GM10266 (cell line): ENCODE data around the gene AGTRAP.
A peak's percentile ranks its signal among the peaks of the same experiment; 100 is the strongest.

Experiments
- DNase-seq: peaks from one replicate; pipeline ENCODE4 v3.0.0; 2012; ENCODE audit errors: extremely low spot score
- CTCF ChIP-seq: IDR thresholded peaks from 2 replicates; pipeline ENCODE4 v1.5.1; 2012; ENCODE audit warnings: mild to moderate bottlenecking, low read depth; ENCODE audit not compliant: control insufficient read depth, insufficient read depth; ENCODE audit errors: missing control alignments

The AGTRAP gene

DNA sequence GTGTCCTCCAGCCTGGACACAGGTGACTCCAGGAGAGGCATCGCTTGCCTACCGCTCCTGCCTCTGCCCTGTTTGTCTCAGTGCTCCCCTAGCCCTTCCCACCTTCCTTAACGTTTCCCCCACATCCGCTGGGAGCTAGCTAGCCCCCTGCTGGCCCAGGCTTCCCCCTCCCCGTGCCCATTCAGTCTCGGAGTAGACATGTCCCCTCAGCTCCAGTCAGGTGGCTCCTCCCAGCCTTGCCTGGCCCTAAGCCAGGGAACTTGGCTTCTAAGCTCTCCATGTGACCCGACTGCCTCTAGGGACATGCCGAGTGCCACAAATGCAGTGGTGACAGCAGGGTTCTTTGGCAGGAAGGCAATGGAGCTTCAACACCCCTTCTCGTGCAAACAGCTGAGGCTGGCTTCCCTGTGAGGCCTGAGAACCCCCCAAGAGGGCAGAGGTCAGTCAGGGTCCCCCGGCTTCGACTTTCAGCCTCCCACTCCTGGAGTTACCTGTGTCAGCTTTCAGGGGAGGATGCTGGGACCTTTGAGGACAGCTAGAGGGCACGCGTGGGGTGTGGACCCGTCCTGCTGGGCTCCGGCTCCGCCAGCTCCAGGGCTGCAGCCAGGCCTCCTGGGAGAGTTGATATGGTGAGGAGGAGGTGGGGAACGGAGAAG, 28.2 kb upstream of the AGTRAP start:
- DNase-seq, result no peak
- TF ChIP-seq CTCF, result no peak

GRCh38 chr1:11708554-11709350, 27.2 kb upstream of the AGTRAP start:
- no peak for TF ChIP-seq CTCF
- no peak for DNase-seq

- no peak for TF ChIP-seq CTCF
- no peak for DNase-seq
Observed at GRCh38 chr1:11711490-11711889, 24.4 kb upstream of the AGTRAP start.

GRCh38 chr1:11712285-11712684, 23.7 kb upstream of the AGTRAP start:
- DNase-seq, result no peak
- no peak for TF ChIP-seq CTCF

DNA sequence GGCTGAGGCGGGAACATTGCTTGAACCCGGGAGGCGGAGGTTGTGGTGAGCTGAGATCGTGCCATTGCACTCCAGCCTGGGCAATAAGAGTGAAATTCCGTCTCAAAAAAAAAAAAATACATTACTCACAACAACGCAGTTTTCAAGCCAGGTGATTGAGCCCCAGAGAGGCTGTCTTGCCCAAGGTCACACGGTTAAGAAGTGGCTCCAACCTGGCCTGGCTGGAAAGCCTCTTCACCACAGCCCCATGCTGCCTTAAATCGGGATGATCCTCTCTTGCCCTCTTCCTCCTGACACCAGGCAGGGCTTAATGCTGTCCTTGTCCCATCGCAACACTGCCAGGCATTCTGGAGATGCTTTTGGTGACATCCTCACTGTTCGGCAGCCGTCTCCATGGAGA, 22.8 kb upstream of the AGTRAP start:
- TF ChIP-seq CTCF, result no peak
- DNase-seq, result no peak

- DNase-seq, result no peak
- TF ChIP-seq CTCF, result no peak
Observed at GRCh38 chr1:11714831-11715575, 20.9 kb upstream of the AGTRAP start.

- peak; percentile 97 for TF ChIP-seq CTCF
- DNase-seq, result peak; percentile 72
Observed at GRCh38 chr1:11719313-11720032, 16.5 kb upstream of the AGTRAP start.
